ENCODE data around the gene PCDHGB3. TPM values are rescaled to one million over a fixed set of nuclear protein-coding genes. Genes with fewer than 3 reads are reported as not detected.

The PCDHGB3 gene
- total and polyA plus RNA-seq, 9 of the 15 experiments (the other 6 are each of a cell fraction or from before 2014, with no cell fraction given): 0.05 to 0.19 (median 0.11) TPM; not detected in 2

- TF ChIP-seq ZNF354B (CRISPR knock-in tag; IDR thresholded peaks at IDR 0.05) (no peak), ZBTB40 (IDR thresholded peaks at IDR 0.05) (0 out of 2 replicates have a peak, but pooled peaks have one; percentile 18), ZBTB40 (CRISPR knock-in tag; IDR thresholded peaks at IDR 0.05) (no peak), NR2F6 (CRISPR knock-in tag; IDR thresholded peaks at IDR 0.05) (no peak), CTBP1 (IDR thresholded peaks at IDR 0.05; ENCODE audit: borderline replicate concordance) (no peak), EHMT2 (IDR thresholded peaks at IDR 0.05) (0 out of 2 replicates have a peak, but pooled peaks have one; percentile 18), HMGXB4 (CRISPR knock-in tag; IDR thresholded peaks at IDR 0.05) (no peak), MAZ (CRISPR knock-in tag; conservative IDR thresholded peaks at IDR 0.05 in 1 of 2, IDR thresholded peaks at IDR 0.05 in 1 of 2) (0 out of 4 replicates have a peak, but pooled peaks of 1 of the 2 experiments have one; percentile 16), NFE2L1 (tag; IDR thresholded peaks at IDR 0.05; ENCODE audit: borderline replicate concordance, low read depth) (no peak), ZFP36 (IDR thresholded peaks at IDR 0.05; ENCODE audit: low read depth, low read length, partially characterized antibody) (no peak)
These were observed 10.1 kb upstream of the PCDHGB3 start, which contains the start of gene PCDHGB2 (continued) for GRCh38 chr5:141359790-141360426.

Data from K562 (cell line).